ENCODE data around the gene MRTFA. TPM values are rescaled to one million over a fixed set of nuclear protein-coding genes. Genes with fewer than 3 reads are reported as not detected.

MRTFA gene
- total and polyA plus RNA-seq, 9 of the 15 experiments (the other 6 are each of a cell fraction or from before 2014, with no cell fraction given), result 0.84 to 21.1 (median 3.7) TPM

DNA sequence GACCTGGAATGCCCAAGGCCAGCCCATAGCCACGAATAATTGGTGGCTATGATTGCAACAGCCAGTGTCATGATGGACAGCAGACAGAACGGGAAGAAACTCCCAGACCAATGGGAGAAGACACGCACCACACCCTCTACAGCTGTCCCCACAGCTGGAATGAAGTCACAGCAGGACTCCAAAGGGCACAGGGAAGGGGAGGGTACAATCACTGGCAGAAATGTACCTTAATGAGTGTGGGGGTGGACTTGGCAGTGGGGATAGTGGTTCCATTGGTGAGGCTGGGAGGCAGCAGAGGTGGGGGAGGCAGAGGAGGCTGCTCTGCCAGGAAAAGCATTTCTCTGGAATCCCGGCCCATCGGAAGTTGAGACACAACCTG lies 213.2 kb downstream of the MRTFA start:
- no peak overlapping the region for H3K4me3 ChIP-seq
- FAIRE-seq (no peak), DNase-seq (ENCODE audit: extremely low read depth in 1 of 4, low spot score in 3 of 4) (no peak), ATAC-seq (no peak)
- BruUV-seq (replicated peaks), result no TSS peak
- ChIA-PET CTCF (ENCODE audit: low intra/inter-chr PET ratio) (no interaction called here), POLR2A (interaction anchor here (0.6 to 1.6 kb wide), 3 partner anchors 8 to 1638 kb away, joined by 3 to 6 read pairs (median 6); no protein-coding TSS in a partner anchor)
- H3K9me3 ChIP-seq (replicated peaks; ENCODE audit: control insufficient read depth, insufficient read depth, low read depth, low read length), result no peaks in the 10 kb centered on the region
- no peak overlapping the region for H3K9ac ChIP-seq (ENCODE audit: insufficient read depth in 1 of 2, low read depth in 2 of 2, low read length in 2 of 2)
- H3K4me2 ChIP-seq (ENCODE audit: insufficient read depth, low read length), result no peak overlapping the region
- H3K27me3 ChIP-seq (ENCODE audit: control insufficient read depth in 2 of 2, insufficient read depth in 2 of 2, low read length in 2 of 2), result no peaks in the 10 kb centered on the region
- H3K79me2 ChIP-seq (ENCODE audit: control insufficient read depth, insufficient read depth, low read length), result no peaks in the 10 kb centered on the region
- in situ Hi-C loops (cut with MboI) (no loop called here), intact Hi-C loops (cut with micrococcal nuclease) (no loop called here)
- H3K27ac ChIP-seq (ENCODE audit: extremely low read depth, low read depth, low read length), result no peak overlapping the region
- H3K9me1 ChIP-seq (ENCODE audit: control insufficient read depth, insufficient read depth, low read length), result no peaks in the 10 kb centered on the region
- H4K20me1 ChIP-seq (replicated peaks; ENCODE audit: control insufficient read depth, insufficient read depth, low read length), result no peaks in the 10 kb centered on the region; the same call in 1 of the 2 replicates
- peaks cover 36% of the 10 kb centered on the region; the same call in 2 of the 3 replicates for H3K36me3 ChIP-seq (ENCODE audit: control insufficient read depth, insufficient read depth, low read length)
- no peak overlapping the region for H2AFZ ChIP-seq (ENCODE audit: low read depth, low read length)
- H3K4me1 ChIP-seq (replicated peaks in 1 of 2; ENCODE audit: control insufficient read depth in 2 of 2, insufficient read depth in 2 of 2, low read length in 2 of 2), result peaks cover 0 to 6% of the 10 kb centered on the region in 2 experiments; a peak in 2 of 5 replicates
- WGBS (ENCODE audit: insufficient coverage, low coverage, missing lambda C conversion rate), result 67% methylated on average over 3 of the region's 5 CpGs
- TF ChIP-seq SMAD2 (IDR thresholded peaks at IDR 0.05; ENCODE audit: low read depth, low read length) (no peak), ZNF239 (CRISPR knock-in tag; IDR thresholded peaks at IDR 0.05) (no peak), FOS (IDR thresholded peaks at IDR 0.05; ENCODE audit: extremely low read depth, insufficient read length) (no peak), BRCA1 (IDR thresholded peaks at IDR 0.05) (no peak), BRCA1 (CRISPR knock-in tag; IDR thresholded peaks at IDR 0.05) (no peak), POLR2G (IDR thresholded peaks at IDR 0.05; ENCODE audit: low read depth, low read length) (no peak), THRAP3 (IDR thresholded peaks at IDR 0.05; ENCODE audit: borderline replicate concordance) (no peak), FIP1L1 (IDR thresholded peaks at IDR 0.05; ENCODE audit: low read depth, low read length, poor library complexity, severe bottlenecking) (no peak), JUNB (CRISPR knock-in tag; conservative IDR thresholded peaks at IDR 0.05) (no peak), HIVEP1 (CRISPR knock-in tag; IDR thresholded peaks at IDR 0.05) (no peak), ELF4 (CRISPR knock-in tag; IDR thresholded peaks at IDR 0.05) (no peak), MTF1 (CRISPR knock-in tag; IDR thresholded peaks at IDR 0.05; ENCODE audit: borderline replicate concordance) (no peak), MYNN (IDR thresholded peaks at IDR 0.05) (no peak), MYNN (CRISPR knock-in tag; IDR thresholded peaks at IDR 0.05) (no peak), ZNF408 (CRISPR knock-in tag; IDR thresholded peaks at IDR 0.05; ENCODE audit: low read depth) (no peak), NFATC3 (IDR thresholded peaks at IDR 0.05) (no peak), XRCC4 (IDR thresholded peaks at IDR 0.05; ENCODE audit: extremely low read depth, insufficient read depth, insufficient read length) (no peak), ZNF431 (CRISPR knock-in tag; IDR thresholded peaks at IDR 0.05) (no peak)
- TF ChIP-seq, protein P1, sequence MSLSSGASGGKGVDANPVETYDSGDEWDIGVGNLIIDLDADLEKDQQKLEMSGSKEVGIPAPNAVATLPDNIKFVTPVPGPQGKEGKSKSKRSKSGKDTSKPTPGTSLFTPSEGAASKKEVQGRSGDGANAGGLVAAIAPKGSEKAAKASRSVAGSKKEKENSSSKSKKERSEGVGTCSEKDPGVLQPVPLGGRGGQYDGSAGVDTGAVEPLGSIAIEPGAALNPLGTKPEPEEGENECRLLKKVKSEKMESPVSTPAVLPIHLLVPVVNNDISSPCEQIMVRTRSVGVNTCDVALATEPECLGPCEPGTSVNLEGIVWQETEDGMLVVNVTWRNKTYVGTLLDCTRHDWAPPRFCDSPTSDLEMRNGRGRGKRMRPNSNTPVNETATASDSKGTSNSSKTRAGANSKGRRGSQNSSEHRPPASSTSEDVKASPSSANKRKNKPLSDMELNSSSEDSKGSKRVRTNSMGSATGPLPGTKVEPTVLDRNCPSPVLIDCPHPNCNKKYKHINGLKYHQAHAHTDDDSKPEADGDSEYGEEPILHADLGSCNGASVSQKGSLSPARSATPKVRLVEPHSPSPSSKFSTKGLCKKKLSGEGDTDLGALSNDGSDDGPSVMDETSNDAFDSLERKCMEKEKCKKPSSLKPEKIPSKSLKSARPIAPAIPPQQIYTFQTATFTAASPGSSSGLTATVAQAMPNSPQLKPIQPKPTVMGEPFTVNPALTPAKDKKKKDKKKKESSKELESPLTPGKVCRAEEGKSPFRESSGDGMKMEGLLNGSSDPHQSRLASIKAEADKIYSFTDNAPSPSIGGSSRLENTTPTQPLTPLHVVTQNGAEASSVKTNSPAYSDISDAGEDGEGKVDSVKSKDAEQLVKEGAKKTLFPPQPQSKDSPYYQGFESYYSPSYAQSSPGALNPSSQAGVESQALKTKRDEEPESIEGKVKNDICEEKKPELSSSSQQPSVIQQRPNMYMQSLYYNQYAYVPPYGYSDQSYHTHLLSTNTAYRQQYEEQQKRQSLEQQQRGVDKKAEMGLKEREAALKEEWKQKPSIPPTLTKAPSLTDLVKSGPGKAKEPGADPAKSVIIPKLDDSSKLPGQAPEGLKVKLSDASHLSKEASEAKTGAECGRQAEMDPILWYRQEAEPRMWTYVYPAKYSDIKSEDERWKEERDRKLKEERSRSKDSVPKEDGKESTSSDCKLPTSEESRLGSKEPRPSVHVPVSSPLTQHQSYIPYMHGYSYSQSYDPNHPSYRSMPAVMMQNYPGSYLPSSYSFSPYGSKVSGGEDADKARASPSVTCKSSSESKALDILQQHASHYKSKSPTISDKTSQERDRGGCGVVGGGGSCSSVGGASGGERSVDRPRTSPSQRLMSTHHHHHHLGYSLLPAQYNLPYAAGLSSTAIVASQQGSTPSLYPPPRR (CRISPR knock-in tag; IDR thresholded peaks at IDR 0.05; ENCODE audit: borderline replicate concordance), result no peak
- TF ChIP-seq, protein P2, sequence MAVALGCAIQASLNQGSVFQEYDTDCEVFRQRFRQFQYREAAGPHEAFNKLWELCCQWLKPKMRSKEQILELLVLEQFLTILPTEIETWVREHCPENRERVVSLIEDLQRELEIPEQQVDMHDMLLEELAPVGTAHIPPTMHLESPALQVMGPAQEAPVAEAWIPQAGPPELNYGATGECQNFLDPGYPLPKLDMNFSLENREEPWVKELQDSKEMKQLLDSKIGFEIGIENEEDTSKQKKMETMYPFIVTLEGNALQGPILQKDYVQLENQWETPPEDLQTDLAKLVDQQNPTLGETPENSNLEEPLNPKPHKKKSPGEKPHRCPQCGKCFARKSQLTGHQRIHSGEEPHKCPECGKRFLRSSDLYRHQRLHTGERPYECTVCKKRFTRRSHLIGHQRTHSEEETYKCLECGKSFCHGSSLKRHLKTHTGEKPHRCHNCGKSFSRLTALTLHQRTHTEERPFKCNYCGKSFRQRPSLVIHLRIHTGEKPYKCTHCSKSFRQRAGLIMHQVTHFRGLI (CRISPR knock-in tag; IDR thresholded peaks at IDR 0.05), result no peak
